ENCODE results near the gene MTAP.

MTAP gene

DNA sequence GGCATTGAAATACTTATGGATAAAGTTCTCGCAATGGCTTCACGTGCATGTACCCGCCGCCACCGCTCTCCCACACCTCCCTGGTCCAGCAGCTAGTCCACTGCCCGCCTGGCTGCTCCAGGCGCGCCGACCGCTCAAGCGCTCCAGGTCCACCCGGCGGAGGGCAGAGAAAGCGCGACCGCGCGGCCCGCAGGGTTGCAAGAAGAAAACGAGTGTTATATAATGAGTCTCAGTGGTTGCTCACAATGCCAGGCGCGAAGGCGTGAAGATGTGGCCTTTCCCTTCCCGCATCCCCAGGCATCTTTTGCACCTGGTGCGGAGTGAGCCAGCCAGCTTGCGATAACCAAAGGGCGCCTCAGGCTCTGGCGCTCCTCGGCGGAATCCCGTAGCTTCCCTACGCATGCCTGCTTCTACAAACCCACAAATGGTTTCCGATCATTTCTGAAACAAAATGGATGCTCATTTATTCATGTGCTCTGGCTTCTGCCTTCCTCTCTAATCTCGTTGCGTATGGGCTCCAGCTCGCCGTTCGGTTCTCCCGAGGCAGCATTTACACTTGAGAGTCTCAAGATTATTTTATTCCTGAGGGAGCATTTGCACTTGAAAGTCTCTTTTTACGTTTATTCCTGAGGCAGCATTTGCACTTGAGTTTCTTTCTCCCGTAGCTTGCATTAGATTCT is 166.0 kb downstream of the MTAP start:
- Histone ChIP-seq H3K23ac (ENCODE audit: low read length) (no peak overlapping the region), H2BK120ac (ENCODE audit: low read depth, low read length) (no peak overlapping the region), H3K4me2 (ENCODE audit: low read length) (no peak overlapping the region), H2BK15ac (replicated peaks; ENCODE audit: low read depth) (no peak overlapping the region), H3K4me1 (ENCODE audit: control insufficient read depth, low read depth, low read length) (peaks cover 2% of the 10 kb centered on the region), H3K56ac (ENCODE audit: low read length) (no peak overlapping the region), H3K9ac (ENCODE audit: low read length) (no peak overlapping the region), H3K18ac (ENCODE audit: low read length) (no peak overlapping the region), H2BK5ac (ENCODE audit: low read length) (no peak overlapping the region), H3K79me2 (ENCODE audit: control insufficient read depth, insufficient read depth, low read length) (no peaks in the 10 kb centered on the region), H2AK5ac (ENCODE audit: low read length) (no peak overlapping the region), H3K4me3 (ENCODE audit: low read length) (no peak overlapping the region), H4K5ac (ENCODE audit: low read length) (no peak overlapping the region), H4K8ac (ENCODE audit: low read depth, low read length) (no peak overlapping the region), H3K4ac (ENCODE audit: low read depth, low read length) (no peak overlapping the region), H3K79me1 (ENCODE audit: low read length) (no peaks in the 10 kb centered on the region), H3K36me3 (ENCODE audit: control insufficient read depth, insufficient read depth, low read length) (no peaks in the 10 kb centered on the region), H3K27me3 (ENCODE audit: insufficient read depth, low read length, poor library complexity) (peaks cover 67% of the 10 kb centered on the region), H3K27ac (ENCODE audit: low read depth, low read length) (no peak overlapping the region)
- peak; percentile 63 for DNase-seq
- no CpG with 5 or more reads among the region's 41 CpGs for WGBS (ENCODE audit: extremely low coverage, insufficient coverage, low lambda C conversion rate)

DNA sequence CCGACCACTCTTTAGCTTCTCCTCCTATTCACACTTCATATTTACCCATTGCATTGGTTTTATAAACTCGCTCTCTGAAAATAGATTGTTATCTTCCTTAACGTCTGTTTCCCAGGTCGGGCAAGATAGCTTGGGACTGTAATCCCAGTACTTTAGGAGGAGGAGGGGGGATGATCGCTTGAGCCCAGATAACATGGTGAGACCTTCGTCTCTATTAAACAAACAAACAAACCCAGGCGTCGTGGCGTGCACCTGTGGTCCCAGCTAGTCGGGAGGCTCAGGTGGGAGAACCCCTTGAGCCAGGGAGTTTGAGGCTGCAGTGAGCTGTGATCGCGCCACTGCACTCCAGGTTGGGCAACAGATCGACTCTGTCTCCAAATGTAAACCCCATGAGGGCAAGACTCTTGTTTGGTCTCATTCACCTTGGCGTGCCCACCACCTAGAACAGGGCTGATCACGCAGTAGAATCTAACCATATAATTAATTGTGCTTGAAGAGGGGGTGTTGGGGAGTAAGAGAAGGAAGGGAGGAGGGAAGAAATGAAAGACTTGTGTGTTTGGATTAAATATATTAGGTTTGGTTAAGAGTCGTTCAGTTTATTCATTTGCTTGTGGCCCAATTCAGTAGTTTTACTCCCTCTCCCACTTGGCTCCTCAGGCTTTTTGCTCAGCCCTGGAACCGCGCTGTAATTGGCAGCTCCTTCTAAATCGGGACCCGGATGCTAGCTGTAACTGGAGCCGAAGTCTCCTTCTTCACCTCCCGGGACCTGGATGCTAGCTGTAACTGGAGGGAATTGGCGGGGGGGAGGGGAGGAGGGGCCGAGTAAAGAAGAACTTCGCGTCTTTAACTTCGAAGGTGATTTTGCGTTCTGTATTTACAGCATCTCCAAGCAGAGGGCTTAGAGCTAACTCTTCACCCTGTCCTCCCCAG is 166.8 kb downstream of the MTAP start:
- H3K27me3 ChIP-seq (ENCODE audit: insufficient read depth, low read length, poor library complexity) = peaks cover 72% of the 10 kb centered on the region
- no peak overlapping the region for H3K56ac ChIP-seq (ENCODE audit: low read length)
- no peak overlapping the region for H3K27ac ChIP-seq (ENCODE audit: low read depth, low read length)
- no peak overlapping the region for H2AK5ac ChIP-seq (ENCODE audit: low read length)
- no peak overlapping the region for H3K9ac ChIP-seq (ENCODE audit: low read length)
- H3K18ac ChIP-seq (ENCODE audit: low read length) = no peak overlapping the region
- H3K4ac ChIP-seq (ENCODE audit: low read depth, low read length) = no peak overlapping the region
- H3K36me3 ChIP-seq (ENCODE audit: control insufficient read depth, insufficient read depth, low read length) = no peaks in the 10 kb centered on the region
- H3K79me1 ChIP-seq (ENCODE audit: low read length) = no peaks in the 10 kb centered on the region
- no peak overlapping the region for H3K4me2 ChIP-seq (ENCODE audit: low read length)
- peak; percentile 87 for DNase-seq
- H3K4me1 ChIP-seq (ENCODE audit: control insufficient read depth, low read depth, low read length) = peaks cover 2% of the 10 kb centered on the region
- H2BK120ac ChIP-seq (ENCODE audit: low read depth, low read length) = no peak overlapping the region
- H4K8ac ChIP-seq (ENCODE audit: low read depth, low read length) = no peak overlapping the region
- H3K79me2 ChIP-seq (ENCODE audit: control insufficient read depth, insufficient read depth, low read length) = no peaks in the 10 kb centered on the region
- H3K4me3 ChIP-seq (ENCODE audit: low read length) = no peak overlapping the region
- no CpG with 5 or more reads among the region's 28 CpGs for WGBS (ENCODE audit: extremely low coverage, insufficient coverage, low lambda C conversion rate)
- H3K23ac ChIP-seq (ENCODE audit: low read length) = no peak overlapping the region
- no peak overlapping the region for H2BK5ac ChIP-seq (ENCODE audit: low read length)
- no peak overlapping the region for H2BK15ac ChIP-seq (replicated peaks; ENCODE audit: low read depth)
- no peak overlapping the region for H4K5ac ChIP-seq (ENCODE audit: low read length)

DNA sequence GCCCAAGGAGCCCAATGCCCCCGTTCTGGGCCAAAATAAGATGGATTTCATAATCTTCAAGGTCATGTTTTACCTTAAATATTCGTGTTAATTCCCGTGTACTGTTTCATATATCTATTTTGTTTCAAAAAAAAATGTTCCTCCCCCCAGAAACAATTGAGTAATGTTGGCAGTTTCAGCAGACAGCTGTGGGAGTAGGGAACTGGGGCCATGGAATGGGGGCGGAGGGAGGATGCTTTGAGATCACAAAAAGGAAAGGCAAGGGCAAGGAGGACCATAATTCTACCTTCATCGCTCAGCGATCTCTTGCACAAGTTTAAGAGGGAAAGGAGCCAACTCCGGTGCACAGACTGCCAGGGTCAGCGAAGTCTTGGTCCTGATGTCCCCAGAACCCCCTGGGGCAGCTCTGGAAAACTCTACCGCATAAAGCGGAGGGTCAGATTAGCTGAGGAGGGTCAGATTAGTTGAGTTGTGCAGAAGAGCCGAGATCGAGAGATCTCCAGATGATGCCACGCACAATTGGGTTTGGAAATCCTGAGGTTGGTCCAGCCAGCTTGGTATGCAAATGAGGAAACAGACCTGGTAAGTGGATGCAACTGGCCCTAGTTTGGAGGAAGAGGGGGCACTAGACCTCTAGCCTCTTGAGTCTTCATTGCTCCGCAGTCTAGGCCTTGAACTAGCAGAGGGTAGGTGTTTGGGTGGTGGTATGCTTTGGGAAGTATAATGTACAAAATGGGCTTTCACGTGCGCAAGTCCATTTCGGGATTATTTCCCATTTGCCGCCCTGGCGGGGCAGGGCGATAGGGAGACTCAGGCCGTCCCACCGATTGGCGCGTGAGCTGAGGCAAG is 167.7 kb downstream of the MTAP start:
- H3K4me1 ChIP-seq (ENCODE audit: control insufficient read depth, low read depth, low read length) = peaks cover 2% of the 10 kb centered on the region
- peak; percentile 44 for DNase-seq
- H3K56ac ChIP-seq (ENCODE audit: low read length) = no peak overlapping the region
- no peak overlapping the region for H4K8ac ChIP-seq (ENCODE audit: low read depth, low read length)
- H3K4me2 ChIP-seq (ENCODE audit: low read length) = no peak overlapping the region
- no peak overlapping the region for H3K4ac ChIP-seq (ENCODE audit: low read depth, low read length)
- no peak overlapping the region for H4K5ac ChIP-seq (ENCODE audit: low read length)
- no peak overlapping the region for H3K23ac ChIP-seq (ENCODE audit: low read length)
- no peak overlapping the region for H2BK120ac ChIP-seq (ENCODE audit: low read depth, low read length)
- H2BK15ac ChIP-seq (replicated peaks; ENCODE audit: low read depth) = no peak overlapping the region
- H3K9ac ChIP-seq (ENCODE audit: low read length) = no peak overlapping the region
- no peak overlapping the region for H3K4me3 ChIP-seq (ENCODE audit: low read length)
- WGBS (ENCODE audit: extremely low coverage, insufficient coverage, low lambda C conversion rate) = no CpG with 5 or more reads among the region's 24 CpGs
- no peak overlapping the region for H2AK5ac ChIP-seq (ENCODE audit: low read length)
- H3K27me3 ChIP-seq (ENCODE audit: insufficient read depth, low read length, poor library complexity) = peaks cover 67% of the 10 kb centered on the region
- no peak overlapping the region for H2BK5ac ChIP-seq (ENCODE audit: low read length)
- H3K18ac ChIP-seq (ENCODE audit: low read length) = no peak overlapping the region
- H3K79me2 ChIP-seq (ENCODE audit: control insufficient read depth, insufficient read depth, low read length) = no peaks in the 10 kb centered on the region
- H3K36me3 ChIP-seq (ENCODE audit: control insufficient read depth, insufficient read depth, low read length) = no peaks in the 10 kb centered on the region
- H3K27ac ChIP-seq (ENCODE audit: low read depth, low read length) = no peak overlapping the region
- H3K79me1 ChIP-seq (ENCODE audit: low read length) = no peaks in the 10 kb centered on the region

DNA sequence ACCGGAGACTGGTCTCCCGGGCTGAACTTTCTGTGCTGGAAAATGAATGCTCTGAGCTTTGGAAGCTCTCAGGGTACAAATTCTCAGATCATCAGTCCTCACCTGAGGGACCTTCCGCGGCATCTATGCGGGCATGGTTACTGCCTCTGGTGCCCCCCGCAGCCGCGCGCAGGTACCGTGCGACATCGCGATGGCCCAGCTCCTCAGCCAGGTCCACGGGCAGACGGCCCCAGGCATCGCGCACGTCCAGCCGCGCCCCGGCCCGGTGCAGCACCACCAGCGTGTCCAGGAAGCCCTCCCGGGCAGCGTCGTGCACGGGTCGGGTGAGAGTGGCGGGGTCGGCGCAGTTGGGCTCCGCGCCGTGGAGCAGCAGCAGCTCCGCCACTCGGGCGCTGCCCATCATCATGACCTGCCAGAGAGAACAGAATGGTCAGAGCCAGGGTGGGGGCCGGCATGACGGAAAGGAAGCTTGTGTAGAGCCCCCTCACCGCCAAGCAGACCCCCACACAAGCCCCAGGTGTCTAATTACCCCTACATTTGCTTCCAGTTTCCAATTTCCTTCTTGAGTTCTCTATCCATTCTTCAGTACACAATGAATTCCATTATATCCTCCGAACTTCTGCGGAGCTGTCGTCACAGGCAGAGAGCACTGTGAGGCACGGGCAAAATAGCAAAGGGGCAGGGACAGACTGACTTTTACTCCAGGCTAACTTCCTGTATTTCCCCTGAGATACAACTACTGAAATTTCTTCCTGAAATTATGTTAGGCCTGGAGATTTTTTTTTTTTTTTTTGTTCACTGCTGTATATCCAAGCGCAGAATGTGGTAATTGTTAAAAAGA is 168.6 kb downstream of the MTAP start:
- Histone ChIP-seq H2AK5ac (ENCODE audit: low read length) (no peak overlapping the region), H3K56ac (ENCODE audit: low read length) (no peak overlapping the region), H3K18ac (ENCODE audit: low read length) (no peak overlapping the region), H4K5ac (ENCODE audit: low read length) (no peak overlapping the region), H3K79me1 (ENCODE audit: low read length) (no peaks in the 10 kb centered on the region), H3K9ac (ENCODE audit: low read length) (no peak overlapping the region), H3K4me3 (ENCODE audit: low read length) (no peak overlapping the region), H3K79me2 (ENCODE audit: control insufficient read depth, insufficient read depth, low read length) (no peaks in the 10 kb centered on the region), H2BK120ac (ENCODE audit: low read depth, low read length) (no peak overlapping the region), H3K36me3 (ENCODE audit: control insufficient read depth, insufficient read depth, low read length) (no peaks in the 10 kb centered on the region), H3K4ac (ENCODE audit: low read depth, low read length) (no peak overlapping the region), H3K23ac (ENCODE audit: low read length) (no peak overlapping the region), H3K27ac (ENCODE audit: low read depth, low read length) (no peak overlapping the region), H2BK5ac (ENCODE audit: low read length) (no peak overlapping the region), H2BK15ac (replicated peaks; ENCODE audit: low read depth) (no peak overlapping the region), H3K4me1 (ENCODE audit: control insufficient read depth, low read depth, low read length) (peaks cover 2% of the 10 kb centered on the region), H3K4me2 (ENCODE audit: low read length) (peak overlapping the region; percentile 13), H4K8ac (ENCODE audit: low read depth, low read length) (no peak overlapping the region), H3K27me3 (ENCODE audit: insufficient read depth, low read length, poor library complexity) (peaks cover 69% of the 10 kb centered on the region)
- WGBS (ENCODE audit: extremely low coverage, insufficient coverage, low lambda C conversion rate) = no CpG with 5 or more reads among the region's 45 CpGs
- peak; percentile 29 for DNase-seq

DNA sequence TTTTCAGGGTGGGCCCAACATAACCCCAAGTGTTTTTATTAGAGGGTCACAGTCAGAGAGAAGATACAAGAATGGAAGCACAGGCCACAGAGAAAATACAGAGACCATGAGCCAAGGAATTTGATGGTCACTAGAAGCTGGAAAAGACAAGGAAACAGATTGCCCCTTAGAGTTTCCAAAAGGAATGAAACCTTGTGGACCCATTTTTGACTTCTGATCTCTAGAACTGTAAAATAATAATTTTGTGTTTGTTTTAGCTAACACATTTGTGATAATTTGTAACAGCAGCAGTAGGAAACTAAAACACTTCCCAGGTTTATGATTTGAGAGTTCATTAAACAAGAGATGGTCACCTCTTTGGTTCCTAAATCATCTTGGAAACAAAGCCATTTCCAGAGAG is 169.9 kb downstream of the MTAP start:
- peaks cover 66% of the 10 kb centered on the region for H3K27me3 ChIP-seq (ENCODE audit: insufficient read depth, low read length, poor library complexity)
- DNase-seq = no peak

More for the DNA sequence above, 169.9 kb downstream of the MTAP start:
- H2BK5ac ChIP-seq (ENCODE audit: low read length) = no peak overlapping the region
- H3K9ac ChIP-seq (ENCODE audit: low read length) = no peak overlapping the region
- H2BK15ac ChIP-seq (replicated peaks; ENCODE audit: low read depth) = no peak overlapping the region
- H3K27ac ChIP-seq (ENCODE audit: low read depth, low read length) = no peak overlapping the region
- no peaks in the 10 kb centered on the region for H3K36me3 ChIP-seq (ENCODE audit: control insufficient read depth, insufficient read depth, low read length)
- peaks cover 2% of the 10 kb centered on the region for H3K4me1 ChIP-seq (ENCODE audit: control insufficient read depth, low read depth, low read length)
- no peaks in the 10 kb centered on the region for H3K79me1 ChIP-seq (ENCODE audit: low read length)
- no peaks in the 10 kb centered on the region for H3K79me2 ChIP-seq (ENCODE audit: control insufficient read depth, insufficient read depth, low read length)
- no peak overlapping the region for H3K23ac ChIP-seq (ENCODE audit: low read length)
- no peak overlapping the region for H3K56ac ChIP-seq (ENCODE audit: low read length)
- no peak overlapping the region for H3K18ac ChIP-seq (ENCODE audit: low read length)
- no peak overlapping the region for H4K5ac ChIP-seq (ENCODE audit: low read length)
- H3K4me3 ChIP-seq (ENCODE audit: low read length) = no peak overlapping the region
- no peak overlapping the region for H3K4me2 ChIP-seq (ENCODE audit: low read length)
- H3K4ac ChIP-seq (ENCODE audit: low read depth, low read length) = no peak overlapping the region
- H2AK5ac ChIP-seq (ENCODE audit: low read length) = no peak overlapping the region
- no peak overlapping the region for H4K8ac ChIP-seq (ENCODE audit: low read depth, low read length)
- no peak overlapping the region for H2BK120ac ChIP-seq (ENCODE audit: low read depth, low read length)

Data from mesendoderm (in vitro differentiated cells).